ENCODE results near the gene FNIP2. TPM values are rescaled to one million over a fixed set of nuclear protein-coding genes. Genes with fewer than 3 reads are reported as not detected.

FNIP2 gene
- total RNA-seq, 1 experiment from 2014 or later: 5.2 TPM

GRCh38 chr4:158777423-158778155 lies 8.8 kb downstream of the FNIP2 start:
- ChIA-PET POLR2A (ENCODE audit: unreplicated experiment) (no interaction called here), CTCF (no interaction called here)
- Histone ChIP-seq H3K4me2 (ENCODE audit: low read length) (0 out of 2 replicates have a peak overlapping the region, but pooled peaks have one; percentile 14), H3K9me3 (ENCODE audit: low read length) (no peaks in the 10 kb centered on the region), H3K4me3 (ENCODE audit: low read length) (no peak overlapping the region), H3K27ac (ENCODE audit: low read length) (no peak overlapping the region), H2AFZ (ENCODE audit: low read length) (no peak overlapping the region), H3K9me2 (replicated peaks; ENCODE audit: low read length) (no peaks in the 10 kb centered on the region), H4K20me1 (ENCODE audit: low read length) (no peaks in the 10 kb centered on the region), H3K36me3 (ENCODE audit: low read depth, low read length) (no peaks in the 10 kb centered on the region), H3K9ac (ENCODE audit: low read length) (no peak overlapping the region), H3K79me2 (ENCODE audit: low read length) (peaks cover 46% of the 10 kb centered on the region), H3F3A (ENCODE audit: low read length, unreplicated experiment) (no peaks in the 10 kb centered on the region), H3K27me3 (ENCODE audit: low read length) (no peaks in the 10 kb centered on the region), H3K4me1 (ENCODE audit: insufficient read depth, low read length) (peaks cover 21% of the 10 kb centered on the region)
- DNase-seq (no peak), ATAC-seq (no peak)
- intact Hi-C loops (cut with micrococcal nuclease): no loop called here
- BruUV-seq (replicated peaks): no TSS peak
- no peak for TF ChIP-seq CTCF (conservative IDR thresholded peaks at IDR 0.05; ENCODE audit: low read depth, low read length)
- TF ChIP-seq EZH2phosphoT487 (IDR thresholded peaks at IDR 0.05; ENCODE audit: borderline replicate concordance, low read length): no peak
- no peak for TF ChIP-seq EZH2 (IDR thresholded peaks at IDR 0.05; ENCODE audit: low read length, unreplicated experiment)

- Histone ChIP-seq H3K9me2 (replicated peaks; ENCODE audit: low read length) (no peaks in the 10 kb centered on the region), H3K4me2 (ENCODE audit: low read length) (0 out of 2 replicates have a peak overlapping the region, but pooled peaks have one; percentile 14), H3K27me3 (ENCODE audit: low read length) (no peaks in the 10 kb centered on the region), H2AFZ (ENCODE audit: low read length) (no peak overlapping the region), H3F3A (ENCODE audit: low read length, unreplicated experiment) (no peaks in the 10 kb centered on the region), H3K4me1 (ENCODE audit: insufficient read depth, low read length) (peaks cover 21% of the 10 kb centered on the region), H3K79me2 (ENCODE audit: low read length) (peaks cover 44% of the 10 kb centered on the region), H3K27ac (ENCODE audit: low read length) (no peak overlapping the region), H3K36me3 (ENCODE audit: low read depth, low read length) (no peaks in the 10 kb centered on the region), H3K9ac (ENCODE audit: low read length) (no peak overlapping the region), H4K20me1 (ENCODE audit: low read length) (no peaks in the 10 kb centered on the region), H3K4me3 (ENCODE audit: low read length) (no peak overlapping the region), H3K9me3 (ENCODE audit: low read length) (no peaks in the 10 kb centered on the region)
- ChIA-PET CTCF (no interaction called here), POLR2A (ENCODE audit: unreplicated experiment) (no interaction called here)
- DNase-seq (no peak), ATAC-seq (no peak)
- TF ChIP-seq CTCF (conservative IDR thresholded peaks at IDR 0.05; ENCODE audit: low read depth, low read length) (no peak), EZH2phosphoT487 (IDR thresholded peaks at IDR 0.05; ENCODE audit: borderline replicate concordance, low read length) (no peak), EZH2 (IDR thresholded peaks at IDR 0.05; ENCODE audit: low read length, unreplicated experiment) (no peak)
- no TSS peak for BruUV-seq (replicated peaks)
- intact Hi-C loops (cut with micrococcal nuclease): no loop called here
Observed at GRCh38 chr4:158778156-158778711, 9.4 kb downstream of the FNIP2 start.

GRCh38 chr4:158778712-158779111 lies 9.9 kb downstream of the FNIP2 start:
- ATAC-seq: peak; percentile 31; the same call in 1 of the 2 replicates

More at GRCh38 chr4:158778712-158779111, 9.9 kb downstream of the FNIP2 start:
- Histone ChIP-seq H3K9me3 (ENCODE audit: low read length) (no peaks in the 10 kb centered on the region), H3K9me2 (replicated peaks; ENCODE audit: low read length) (no peaks in the 10 kb centered on the region), H3K4me1 (ENCODE audit: insufficient read depth, low read length) (peaks cover 25% of the 10 kb centered on the region), H3K4me2 (ENCODE audit: low read length) (no peak overlapping the region), H3K36me3 (ENCODE audit: low read depth, low read length) (no peaks in the 10 kb centered on the region), H3K27ac (ENCODE audit: low read length) (no peak overlapping the region), H3K79me2 (ENCODE audit: low read length) (peaks cover 42% of the 10 kb centered on the region), H3K9ac (ENCODE audit: low read length) (no peak overlapping the region), H3K27me3 (ENCODE audit: low read length) (no peaks in the 10 kb centered on the region), H3K4me3 (ENCODE audit: low read length) (no peak overlapping the region), H4K20me1 (ENCODE audit: low read length) (no peaks in the 10 kb centered on the region), H3F3A (ENCODE audit: low read length, unreplicated experiment) (no peaks in the 10 kb centered on the region), H2AFZ (ENCODE audit: low read length) (no peak overlapping the region)
- ChIA-PET CTCF (no interaction called here), POLR2A (ENCODE audit: unreplicated experiment) (interaction anchor here (0.5 to 0.7 kb wide), 2 partner anchors 10 to 44 kb away, joined by 4 read pairs; no protein-coding TSS in a partner anchor)
- DNase-seq: peak; percentile 53
- TF ChIP-seq EZH2 (IDR thresholded peaks at IDR 0.05; ENCODE audit: low read length, unreplicated experiment) (no peak), CTCF (conservative IDR thresholded peaks at IDR 0.05; ENCODE audit: low read depth, low read length) (no peak), EZH2phosphoT487 (IDR thresholded peaks at IDR 0.05; ENCODE audit: borderline replicate concordance, low read length) (no peak)
- intact Hi-C loops (cut with micrococcal nuclease): no loop called here
- no TSS peak for BruUV-seq (replicated peaks)

Data from PC-3 (cell line).